Spleen (tissue), 3 donors: ENCODE data around the gene PXDN.

Experiments used
- POLR2A ChIP-seq, 3 donors: fragments of 450-650 bp; IDR thresholded peaks; one replicate each; pipeline ENCODE4 v1.5.1; 2017; ENCODE audit warnings: antibody characterized with exemption in 3 of 3, mild to moderate bottlenecking in 1 of 3
- POLR2AphosphoS5 ChIP-seq, 3 donors: sonication (generic); formaldehyde crosslinking; IDR thresholded peaks; one replicate each; pipeline ENCODE4 v1.5.1; 2017; ENCODE audit warnings: antibody characterized with exemption in 3 of 3

GRCh38 chr2:1745171-1746023 lies 1.1 kb upstream of the PXDN start:
- TF ChIP-seq POLR2A (IDR thresholded peaks at IDR 0.05): no peak
- no peak for TF ChIP-seq POLR2AphosphoS5 (IDR thresholded peaks at IDR 0.05)
